GM20431 (cell line): Measurements from ENCODE around the gene ATP12A.
"Not testable (repeated sequence)": the region's sequence is repeated elsewhere in the genome, so short reads cannot be mapped to it uniquely, and the experiment has no call there.

Source experiments
- in situ Hi-C: fragments of 300-500 bp; cut with MseI, MboI; formaldehyde crosslinking; loops from one replicate; pipeline ENCODE4 v1.15.0; 2020; ENCODE audit warnings: low sequenced_read_pairs; ENCODE audit not compliant: unreplicated experiment

Gene ATP12A

GRCh38 chr13:24718192-24718965 is 38.2 kb downstream of the ATP12A start:
- in situ Hi-C loops, result loop anchor here (25.0 kb wide), 1 partner anchor 269 kb away; no protein-coding TSS in a partner anchor

GRCh38 chr13:24719139-24719538 is 38.9 kb downstream of the ATP12A start:
- in situ Hi-C loops, result loop anchor here (25.0 kb wide), 1 partner anchor 268 kb away; no protein-coding TSS in a partner anchor

- in situ Hi-C loops, result loop anchor here (25.0 kb wide), 1 partner anchor 264 kb away; no protein-coding TSS in a partner anchor
Observed at GRCh38 chr13:24723206-24723605, 43.0 kb downstream of the ATP12A start.

- in situ Hi-C loops, result loop anchor here (25.0 kb wide), 1 partner anchor 263 kb away; no protein-coding TSS in a partner anchor
Observed at GRCh38 chr13:24724714-24725113, 44.5 kb downstream of the ATP12A start.

- in situ Hi-C loops, result no loop called here
Observed at GRCh38 chr13:24725379-24725778, 45.2 kb downstream of the ATP12A start.

- in situ Hi-C loops, result no loop called here
Observed at GRCh38 chr13:24727731-24728601, 47.8 kb downstream of the ATP12A start.

- in situ Hi-C loops, result not testable (repeated sequence)
Observed at GRCh38 chr13:24730873-24731567, 50.8 kb downstream of the ATP12A start.

GRCh38 chr13:24734950-24735349 is 54.7 kb downstream of the ATP12A start:
- in situ Hi-C loops, result no loop called here

- in situ Hi-C loops, result no loop called here
Observed at GRCh38 chr13:24737042-24737441, 56.8 kb downstream of the ATP12A start.

GRCh38 chr13:24738366-24738847 is 58.2 kb downstream of the ATP12A start:
- in situ Hi-C loops, result no loop called here

GRCh38 chr13:24740014-24740890 is 60.0 kb downstream of the ATP12A start:
- in situ Hi-C loops, result no loop called here

- in situ Hi-C loops, result no loop called here
Observed at GRCh38 chr13:24741016-24741662, 60.9 kb downstream of the ATP12A start.

- in situ Hi-C loops, result no loop called here
Observed at GRCh38 chr13:24741791-24742190, 61.6 kb downstream of the ATP12A start.

- in situ Hi-C loops, result no loop called here
Observed at GRCh38 chr13:24742294-24742693, 62.1 kb downstream of the ATP12A start.

GRCh38 chr13:24742977-24743376 is 62.8 kb downstream of the ATP12A start:
- in situ Hi-C loops, result no loop called here

- in situ Hi-C loops, result no loop called here
Observed at GRCh38 chr13:24744247-24744646, 64.0 kb downstream of the ATP12A start.

- in situ Hi-C loops, result no loop called here
Observed at GRCh38 chr13:24745516-24745860, 65.3 kb downstream of the ATP12A start.

- in situ Hi-C loops, result no loop called here
Observed at GRCh38 chr13:24745861-24746617, 65.8 kb downstream of the ATP12A start.
